Hepatocyte (in vitro differentiated cells): ENCODE measurements around the gene LILRB5. TPM values are rescaled to one million over a fixed set of nuclear protein-coding genes. Genes with fewer than 3 reads are reported as not detected.
"Not testable (repeated sequence)": the region's sequence is repeated elsewhere in the genome, so short reads cannot be mapped to it uniquely, and the experiment has no call there.

ENCODE experiments used
- DNase-seq: peaks from one replicate; pipeline ENCODE4 v3.0.0-alpha.2; 2016; ENCODE audit warnings: low spot score
- H2AFZ ChIP-seq: fragments of 200-600 bp; sonication (generic); 2 replicates; pipeline ENCODE4 v1.6.0; 2016; ENCODE audit warnings: antibody characterized with exemption, mild to moderate bottlenecking
- H3K27ac ChIP-seq: fragments of 200-600 bp; sonication (generic); 2 replicates; pipeline ENCODE4 v1.5.1; 2016; ENCODE audit warnings: mild to moderate bottlenecking
- H3K27me3 ChIP-seq: fragments of 200-600 bp; sonication (generic); 2 replicates; pipeline ENCODE4 v1.6.1; 2016
- H3K36me3 ChIP-seq: fragments of 200-600 bp; sonication (generic); replicated peaks from 2 replicates; pipeline ENCODE4 v1.5.1; 2016; ENCODE audit warnings: low read depth; ENCODE audit not compliant: insufficient read depth
- H3K4me1 ChIP-seq: fragments of 200-600 bp; sonication (generic); 2 replicates; pipeline ENCODE4 v1.5.1; 2016; ENCODE audit warnings: mild to moderate bottlenecking, moderate library complexity; ENCODE audit not compliant: insufficient read depth
- H3K4me2 ChIP-seq: fragments of 200-600 bp; sonication (generic); 2 replicates; pipeline ENCODE4 v1.6.0; 2016
- H3K4me3 ChIP-seq: fragments of 200-600 bp; sonication (generic); 2 replicates; pipeline ENCODE4 v1.5.1; 2016; ENCODE audit warnings: mild to moderate bottlenecking
- H3K79me2 ChIP-seq: fragments of 200-600 bp; sonication (generic); 2 replicates; pipeline ENCODE4 v1.6.0; 2017; ENCODE audit warnings: mild to moderate bottlenecking
- H3K9me2 ChIP-seq: fragments of 200-600 bp; sonication (generic); replicated peaks from 2 replicates; pipeline ENCODE4 v1.6.0; 2017; ENCODE audit warnings: mild to moderate bottlenecking; ENCODE audit not compliant: insufficient read depth
- H3K9me3 ChIP-seq: fragments of 200-600 bp; sonication (generic); 2 replicates; pipeline ENCODE4 v1.5.1; 2016; ENCODE audit warnings: low read depth, mild to moderate bottlenecking
- H4K20me1 ChIP-seq: fragments of 200-600 bp; sonication (generic); 2 replicates; pipeline ENCODE4 v1.6.0; 2016; ENCODE audit warnings: mild to moderate bottlenecking; ENCODE audit not compliant: insufficient read depth, poor library complexity, severe bottlenecking
- CTCF ChIP-seq: fragments of 200-600 bp; sonication (generic); IDR thresholded peaks from 2 replicates; pipeline ENCODE4 v1.5.1; 2016; ENCODE audit warnings: antibody characterized with exemption, mild to moderate bottlenecking; ENCODE audit not compliant: poor library complexity
- EZH2 ChIP-seq: fragments of 200-600 bp; sonication (generic); IDR thresholded peaks from 2 replicates; pipeline ENCODE4 v1.6.1; 2016; ENCODE audit warnings: antibody characterized with exemption, mild to moderate bottlenecking, borderline replicate concordance
- EZH2phosphoT487 ChIP-seq: fragments of 200-600 bp; sonication (generic); IDR thresholded peaks from one replicate; pipeline ENCODE4 v1.6.1; 2018; ENCODE audit warnings: antibody characterized with exemption, mild to moderate bottlenecking, low read depth, moderate library complexity; ENCODE audit not compliant: unreplicated experiment, severe bottlenecking
- WGBS: methylation state at CpG from one replicate; pipeline ENCODE4 v1.1.6; 2016; ENCODE audit warnings: low lambda C conversion rate; ENCODE audit errors: missing lambda C conversion rate; 5-methylcytosine and 5-hydroxymethylcytosine counted together
- polyA plus RNA-seq: library from polyadenylated mRNA; unstranded; fragments of >200 nt; fragmentation: Nextera tagmentation; extraction: Ambion mirVana; gene quantifications from 2 replicates; pipeline ENCODE4 v1.2.1, GENCODE V29; 2016
- total RNA-seq: library from RNA; depleted of rRNA; stranded (reverse); fragments of >200 nt; gene quantifications from 2 replicates; pipeline ENCODE4 v1.2.3, GENCODE V29; 2014

Gene LILRB5
- total and polyA plus RNA-seq, 2 experiments from 2014 or later: 0.80 to 1.6 TPM

GRCh38 chr19:54230031-54230430 is 27.0 kb downstream of the LILRB5 start:
- no peak overlapping the region for H3K4me2 ChIP-seq
- TF ChIP-seq EZH2phosphoT487 (no peak), EZH2 (no peak), CTCF (no peak)
- no peaks in the 10 kb centered on the region for H3K79me2 ChIP-seq
- DNase-seq: no peak
- H3K36me3 ChIP-seq: no peaks in the 10 kb centered on the region
- no peak overlapping the region for H3K4me3 ChIP-seq
- no peak overlapping the region for H3K27ac ChIP-seq
- no peaks in the 10 kb centered on the region for H3K9me2 ChIP-seq
- H4K20me1 ChIP-seq: no peaks in the 10 kb centered on the region
- H2AFZ ChIP-seq: no peak overlapping the region
- H3K4me1 ChIP-seq: no peaks in the 10 kb centered on the region
- no peaks in the 10 kb centered on the region for H3K9me3 ChIP-seq
- H3K27me3 ChIP-seq: peaks cover 2% of the 10 kb centered on the region
- WGBS: 86% methylated on average over 7 of the region's 7 CpGs

GRCh38 chr19:54229146-54229545 is 27.9 kb downstream of the LILRB5 start:
- peaks cover 5% of the 10 kb centered on the region for H3K27me3 ChIP-seq
- no peaks in the 10 kb centered on the region for H3K36me3 ChIP-seq
- 89% methylated on average over 8 of the region's 8 CpGs for WGBS
- H4K20me1 ChIP-seq: no peaks in the 10 kb centered on the region
- no peak overlapping the region for H3K4me2 ChIP-seq
- H3K9me3 ChIP-seq: no peaks in the 10 kb centered on the region
- H3K4me3 ChIP-seq: no peak overlapping the region
- no peaks in the 10 kb centered on the region for H3K4me1 ChIP-seq
- no peak for TF ChIP-seq EZH2
- no peak for TF ChIP-seq EZH2phosphoT487
- no peak for TF ChIP-seq CTCF
- DNase-seq: no peak
- no peaks in the 10 kb centered on the region for H3K9me2 ChIP-seq
- no peak overlapping the region for H2AFZ ChIP-seq
- H3K27ac ChIP-seq: no peak overlapping the region
- no peaks in the 10 kb centered on the region for H3K79me2 ChIP-seq

GRCh38 chr19:54224619-54225018 is 32.5 kb downstream of the LILRB5 start:
- not testable (repeated sequence) for H2AFZ ChIP-seq, H3K4me1 ChIP-seq, H3K27ac ChIP-seq, H3K79me2 ChIP-seq, H3K4me3 ChIP-seq, H4K20me1 ChIP-seq, H3K9me3 ChIP-seq, H3K9me2 ChIP-seq, H3K4me2 ChIP-seq, DNase-seq, H3K36me3 ChIP-seq, H3K27me3 ChIP-seq
- 87% methylated on average over 10 of the region's 10 CpGs for WGBS

GRCh38 chr19:54223937-54224281 is 33.2 kb downstream of the LILRB5 start:
- H4K20me1 ChIP-seq, H3K9me2 ChIP-seq, DNase-seq, H3K27me3 ChIP-seq, H3K79me2 ChIP-seq, H3K4me3 ChIP-seq, H3K9me3 ChIP-seq, H3K36me3 ChIP-seq, H2AFZ ChIP-seq, H3K4me2 ChIP-seq, H3K4me1 ChIP-seq, H3K27ac ChIP-seq: not testable (repeated sequence)
- 80% methylated on average over 5 of the region's 5 CpGs for WGBS

GRCh38 chr19:54223277-54223936 is 33.7 kb downstream of the LILRB5 start:
- H3K27ac ChIP-seq, H3K9me2 ChIP-seq, H4K20me1 ChIP-seq, H3K79me2 ChIP-seq, H3K4me2 ChIP-seq, DNase-seq, H2AFZ ChIP-seq, H3K36me3 ChIP-seq, H3K4me1 ChIP-seq, H3K27me3 ChIP-seq, H3K4me3 ChIP-seq, H3K9me3 ChIP-seq: not testable (repeated sequence)
- WGBS: 55% methylated on average over 14 of the region's 14 CpGs

GRCh38 chr19:54222474-54223276 is 34.4 kb downstream of the LILRB5 start, which contains the start of gene LILRB3:
TSS of gene LILRB3 (minus strand) at chr19:54223007. CDS start at chr19:54222976, 31 bp downstream.
- 77% methylated on average over 15 of the region's 16 CpGs for WGBS
- H2AFZ ChIP-seq, H3K27me3 ChIP-seq, H3K4me2 ChIP-seq, H3K4me1 ChIP-seq, H3K4me3 ChIP-seq, H3K9me3 ChIP-seq, H4K20me1 ChIP-seq, H3K27ac ChIP-seq, H3K36me3 ChIP-seq, H3K79me2 ChIP-seq, DNase-seq, H3K9me2 ChIP-seq: not testable (repeated sequence)

- not testable (repeated sequence) for H3K4me1 ChIP-seq, H2AFZ ChIP-seq, H4K20me1 ChIP-seq, H3K9me2 ChIP-seq, H3K36me3 ChIP-seq, H3K4me3 ChIP-seq, H3K27me3 ChIP-seq, H3K9me3 ChIP-seq, H3K4me2 ChIP-seq, H3K27ac ChIP-seq, H3K79me2 ChIP-seq, DNase-seq
- 91% methylated on average over 5 of the region's 7 CpGs for WGBS
Observed at GRCh38 chr19:54221947-54222346, 35.1 kb downstream of the LILRB5 start.
